MCF 10A (cell line): ENCODE data around the gene RAPGEF1. TPM values are rescaled to one million over a fixed set of nuclear protein-coding genes. Genes with fewer than 3 reads are reported as not detected.
A peak's percentile ranks its signal among the peaks of the same experiment; 100 is the strongest.

ENCODE experiments used
- BruUV-seq: library from RNA; stranded (reverse); fragments of 400-500 nt; replicated peaks from 2 replicates; lab custom pipeline; 2021; lab: Mats Ljungman, UMichigan
- CTCF ChIA-PET: fragments of 300-600 bp; sonication (Branson Sonifier 250); formaldehyde crosslinking; extraction: SDS; loops from one replicate; lab custom pipeline; 2021; ENCODE audit warnings: antibody characterized with exemption, inconsistent platforms; lab: Yijun Ruan, JAX
- POLR2A ChIA-PET: fragments of 300-600, 350-650 bp; sonication (Branson Sonifier 250); formaldehyde crosslinking; extraction: SDS; loops from one replicate; lab custom pipeline; 2020; ENCODE audit warnings: antibody characterized with exemption, inconsistent platforms; lab: Yijun Ruan, JAX
- DNase-seq: peaks from one replicate; pipeline ENCODE4 v3.0.0-alpha.2; 2018; ENCODE audit not compliant: unreplicated experiment
- H3K27ac Mint-ChIP-seq: one replicate; pipeline ENCODE4 v1.8.0; 2022; ENCODE audit warnings: mild to moderate bottlenecking, low read depth, mixed read lengths; ENCODE audit not compliant: unreplicated experiment
- H3K27me3 Mint-ChIP-seq: one replicate; pipeline ENCODE4 v1.8.0; 2022; ENCODE audit warnings: mixed read lengths; ENCODE audit not compliant: insufficient read depth, unreplicated experiment
- H3K36me3 Mint-ChIP-seq: one replicate; pipeline ENCODE4 v1.8.0; 2022; ENCODE audit warnings: mild to moderate bottlenecking, moderate library complexity, mixed read lengths; ENCODE audit not compliant: insufficient read depth, unreplicated experiment
- H3K4me1 Mint-ChIP-seq: one replicate; pipeline ENCODE4 v1.8.0; 2022; ENCODE audit warnings: mixed read lengths; ENCODE audit not compliant: insufficient read depth, unreplicated experiment
- H3K4me3 Mint-ChIP-seq: one replicate; pipeline ENCODE4 v1.8.0; 2022; ENCODE audit warnings: mild to moderate bottlenecking, moderate library complexity, mixed read lengths; ENCODE audit not compliant: unreplicated experiment
- H3K9me3 Mint-ChIP-seq: one replicate; pipeline ENCODE4 v1.8.0; 2022; ENCODE audit warnings: mixed read lengths; ENCODE audit not compliant: unreplicated experiment
- intact Hi-C: fragments of 100-400 bp; cut with micrococcal nuclease; formaldehyde crosslinking; loops from 2 replicates; pipeline ENCODE4 v1.14.1; 2022
- total RNA-seq: library from RNA; stranded (reverse); gene quantifications from 2 replicates; pipeline ENCODE4 v1.2.3, GENCODE V29; 2022
- TF ChIP-seq, protein P1 (sequence below): fragments of 200-600 bp; IDR thresholded peaks from one replicate; pipeline ENCODE4 v1.8.0; 2022; ENCODE audit warnings: antibody characterized with exemption, mild to moderate bottlenecking; ENCODE audit not compliant: unreplicated experiment

The RAPGEF1 gene
- total RNA-seq, 1 experiment from 2014 or later, result 55.4 TPM

DNA sequence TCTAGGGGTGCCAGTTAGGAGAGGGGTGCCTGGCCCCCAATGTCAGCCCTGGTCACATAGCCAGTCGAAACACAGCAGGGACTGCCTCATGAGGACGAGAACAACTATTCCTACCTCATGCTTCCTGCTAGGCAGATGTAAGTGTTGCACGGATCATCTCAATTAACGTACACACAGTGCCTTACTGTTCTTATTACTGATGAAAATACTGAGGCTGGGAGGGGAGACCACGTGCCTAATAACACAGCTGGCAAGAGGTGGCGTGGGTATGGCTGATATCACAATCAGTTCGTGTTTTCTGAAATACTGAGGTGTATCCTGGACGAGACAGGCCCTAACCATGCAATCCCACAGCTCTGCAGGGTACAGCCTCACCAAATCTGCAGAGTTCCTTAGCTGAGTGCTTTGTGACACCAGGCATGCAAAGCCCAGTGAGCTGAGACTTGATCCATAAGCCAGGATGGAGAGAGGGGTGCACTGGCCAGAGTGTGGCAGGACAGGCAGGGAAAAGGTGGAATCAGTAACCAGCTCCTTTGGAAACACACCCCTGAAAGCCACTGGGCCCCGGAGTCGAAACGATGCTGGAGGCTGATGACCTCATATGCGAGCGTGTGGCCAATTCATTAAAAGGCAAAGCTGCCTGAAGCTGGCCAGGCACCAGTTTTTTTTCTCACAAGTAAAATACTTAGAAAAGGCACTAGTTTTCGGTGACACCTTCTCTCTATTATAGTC is 130.6 kb downstream of the RAPGEF1 start:
- peaks cover 30% of the 10 kb centered on the region for H3K36me3 Mint-ChIP-seq
- ChIA-PET CTCF (interaction anchor here (0.6 to 5.2 kb wide), 9 partner anchors 11 to 1302 kb away, joined by 3 to 43 read pairs (median 6); partner anchors contain the start of gene RAPGEF1), POLR2A (interaction anchor here (0.6 to 5.5 kb wide), 21 partner anchors 8 to 406 kb away, joined by 3 to 44 read pairs (median 6); partner anchors contain the start of gene RAPGEF1)
- H3K4me3 Mint-ChIP-seq, result peak overlapping the region; percentile 54
- peak overlapping the region; percentile 73 for H3K27ac Mint-ChIP-seq
- TF ChIP-seq, protein P1, sequence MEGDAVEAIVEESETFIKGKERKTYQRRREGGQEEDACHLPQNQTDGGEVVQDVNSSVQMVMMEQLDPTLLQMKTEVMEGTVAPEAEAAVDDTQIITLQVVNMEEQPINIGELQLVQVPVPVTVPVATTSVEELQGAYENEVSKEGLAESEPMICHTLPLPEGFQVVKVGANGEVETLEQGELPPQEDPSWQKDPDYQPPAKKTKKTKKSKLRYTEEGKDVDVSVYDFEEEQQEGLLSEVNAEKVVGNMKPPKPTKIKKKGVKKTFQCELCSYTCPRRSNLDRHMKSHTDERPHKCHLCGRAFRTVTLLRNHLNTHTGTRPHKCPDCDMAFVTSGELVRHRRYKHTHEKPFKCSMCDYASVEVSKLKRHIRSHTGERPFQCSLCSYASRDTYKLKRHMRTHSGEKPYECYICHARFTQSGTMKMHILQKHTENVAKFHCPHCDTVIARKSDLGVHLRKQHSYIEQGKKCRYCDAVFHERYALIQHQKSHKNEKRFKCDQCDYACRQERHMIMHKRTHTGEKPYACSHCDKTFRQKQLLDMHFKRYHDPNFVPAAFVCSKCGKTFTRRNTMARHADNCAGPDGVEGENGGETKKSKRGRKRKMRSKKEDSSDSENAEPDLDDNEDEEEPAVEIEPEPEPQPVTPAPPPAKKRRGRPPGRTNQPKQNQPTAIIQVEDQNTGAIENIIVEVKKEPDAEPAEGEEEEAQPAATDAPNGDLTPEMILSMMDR, result no peak
- peak; percentile 39 for DNase-seq
- no peaks in the 10 kb centered on the region for H3K9me3 Mint-ChIP-seq
- H3K4me1 Mint-ChIP-seq, result peaks cover 29% of the 10 kb centered on the region
- intact Hi-C loops, result loop anchor here (2.0 kb wide), 2 partner anchors 26 to 42 kb away; no protein-coding TSS in a partner anchor
- no peaks in the 10 kb centered on the region for H3K27me3 Mint-ChIP-seq
- BruUV-seq, result no TSS peak

DNA sequence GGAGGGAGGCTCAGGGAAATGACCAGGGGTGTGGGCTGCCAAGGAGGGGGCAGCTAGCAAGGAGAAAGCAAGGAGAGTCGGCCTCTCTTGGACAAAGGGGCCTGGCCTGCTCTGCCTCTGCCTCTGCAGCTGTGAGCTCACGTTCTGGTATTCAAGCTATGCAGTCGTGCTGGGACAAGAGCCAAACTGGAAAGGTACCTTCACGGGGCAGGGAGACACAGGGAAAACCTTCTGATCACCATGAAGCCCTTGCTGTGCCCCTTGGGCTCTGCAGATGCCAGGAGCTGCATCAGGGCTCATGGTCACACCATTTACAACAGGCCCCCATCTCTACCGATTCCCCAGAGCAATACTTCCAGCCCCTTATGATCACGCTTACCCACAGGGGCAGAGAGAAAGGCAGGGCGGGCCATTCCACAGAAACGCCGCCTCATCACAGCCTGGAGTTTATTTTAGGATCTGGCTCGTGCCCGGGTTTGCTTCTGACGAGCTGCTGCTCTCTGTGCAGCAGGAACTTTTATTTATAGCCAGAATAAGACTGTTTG is 131.3 kb downstream of the RAPGEF1 start:
- peaks cover 27% of the 10 kb centered on the region for H3K36me3 Mint-ChIP-seq
- peak overlapping the region; percentile 54 for H3K4me3 Mint-ChIP-seq
- peak; percentile 84 for DNase-seq
- H3K27ac Mint-ChIP-seq, result peak overlapping the region; percentile 73
- TF ChIP-seq, protein P1, result no peak
- H3K4me1 Mint-ChIP-seq, result peaks cover 29% of the 10 kb centered on the region
- no peaks in the 10 kb centered on the region for H3K27me3 Mint-ChIP-seq
- ChIA-PET POLR2A (interaction anchor here (0.5 to 5.5 kb wide), 18 partner anchors 9 to 135 kb away, joined by 3 to 44 read pairs (median 6); partner anchors contain the start of gene RAPGEF1), CTCF (interaction anchor here (0.6 to 5.2 kb wide), 11 partner anchors 10 to 439 kb away, joined by 3 to 43 read pairs (median 3); partner anchors contain the start of gene RAPGEF1)
- BruUV-seq, result no TSS peak
- no peaks in the 10 kb centered on the region for H3K9me3 Mint-ChIP-seq
- intact Hi-C loops, result loop anchor here (1.0 to 2.0 kb wide), 3 partner anchors 26 to 131 kb away; no protein-coding TSS in a partner anchor

DNA sequence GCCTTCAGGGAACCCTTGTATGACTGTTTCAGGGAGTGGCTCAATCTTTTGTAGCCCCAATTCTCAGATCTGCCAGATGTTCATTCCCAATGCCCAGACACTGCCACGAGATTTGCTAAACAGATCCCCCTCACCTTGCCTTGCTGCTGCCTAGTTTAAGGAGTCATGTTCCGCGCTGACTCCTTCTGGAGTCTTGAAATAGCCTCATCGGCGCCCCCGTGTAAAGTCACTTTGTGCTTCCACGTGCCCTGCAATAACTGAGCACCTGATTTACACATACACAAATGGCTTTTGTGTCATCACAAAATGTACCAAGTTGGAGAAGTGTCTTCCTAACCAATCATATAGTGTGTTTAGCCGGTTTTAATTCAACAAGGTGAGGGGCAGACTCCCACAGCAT is 132.3 kb downstream of the RAPGEF1 start:
- Mint-ChIP-seq H3K4me3 (no peak overlapping the region), H3K36me3 (peaks cover 27% of the 10 kb centered on the region), H3K4me1 (peaks cover 29% of the 10 kb centered on the region), H3K27me3 (no peaks in the 10 kb centered on the region), H3K27ac (peak overlapping the region; percentile 31), H3K9me3 (no peaks in the 10 kb centered on the region)
- POLR2A ChIA-PET, result interaction anchor here (0.9 to 5.5 kb wide), 4 partner anchors 27 to 235 kb away, joined by 3 to 44 read pairs (median 12); partner anchors contain the start of gene RAPGEF1
- no peak for DNase-seq
- intact Hi-C loops, result no loop called here
- CTCF ChIA-PET, result interaction anchor here (1.0 to 5.2 kb wide), 4 partner anchors 13 to 140 kb away, joined by 3 to 43 read pairs (median 8); partner anchors contain the start of gene RAPGEF1
- BruUV-seq, result no TSS peak
- TF ChIP-seq, protein P1, result no peak
